ENCODE data around the gene IL17RA.
"Not testable (repeated sequence)": the region's sequence is repeated elsewhere in the genome, so short reads cannot be mapped to it uniquely, and the experiment has no call there.

- TF ChIP-seq TAF1 (conservative IDR thresholded peaks at IDR 0.05); EGR1 (IDR thresholded peaks at IDR 0.05; ENCODE audit: low read depth in 2 of 2); RAD21 (IDR thresholded peaks at IDR 0.05); GABPA (IDR thresholded peaks at IDR 0.05 in 1 of 2, conservative IDR thresholded peaks at IDR 0.05 in 1 of 2); SP1 (IDR thresholded peaks at IDR 0.05); HNF4A (conservative IDR thresholded peaks at IDR 0.05); ATF3 (IDR thresholded peaks at IDR 0.05): not testable (repeated sequence)
- TF ChIP-seq, protein P1, sequence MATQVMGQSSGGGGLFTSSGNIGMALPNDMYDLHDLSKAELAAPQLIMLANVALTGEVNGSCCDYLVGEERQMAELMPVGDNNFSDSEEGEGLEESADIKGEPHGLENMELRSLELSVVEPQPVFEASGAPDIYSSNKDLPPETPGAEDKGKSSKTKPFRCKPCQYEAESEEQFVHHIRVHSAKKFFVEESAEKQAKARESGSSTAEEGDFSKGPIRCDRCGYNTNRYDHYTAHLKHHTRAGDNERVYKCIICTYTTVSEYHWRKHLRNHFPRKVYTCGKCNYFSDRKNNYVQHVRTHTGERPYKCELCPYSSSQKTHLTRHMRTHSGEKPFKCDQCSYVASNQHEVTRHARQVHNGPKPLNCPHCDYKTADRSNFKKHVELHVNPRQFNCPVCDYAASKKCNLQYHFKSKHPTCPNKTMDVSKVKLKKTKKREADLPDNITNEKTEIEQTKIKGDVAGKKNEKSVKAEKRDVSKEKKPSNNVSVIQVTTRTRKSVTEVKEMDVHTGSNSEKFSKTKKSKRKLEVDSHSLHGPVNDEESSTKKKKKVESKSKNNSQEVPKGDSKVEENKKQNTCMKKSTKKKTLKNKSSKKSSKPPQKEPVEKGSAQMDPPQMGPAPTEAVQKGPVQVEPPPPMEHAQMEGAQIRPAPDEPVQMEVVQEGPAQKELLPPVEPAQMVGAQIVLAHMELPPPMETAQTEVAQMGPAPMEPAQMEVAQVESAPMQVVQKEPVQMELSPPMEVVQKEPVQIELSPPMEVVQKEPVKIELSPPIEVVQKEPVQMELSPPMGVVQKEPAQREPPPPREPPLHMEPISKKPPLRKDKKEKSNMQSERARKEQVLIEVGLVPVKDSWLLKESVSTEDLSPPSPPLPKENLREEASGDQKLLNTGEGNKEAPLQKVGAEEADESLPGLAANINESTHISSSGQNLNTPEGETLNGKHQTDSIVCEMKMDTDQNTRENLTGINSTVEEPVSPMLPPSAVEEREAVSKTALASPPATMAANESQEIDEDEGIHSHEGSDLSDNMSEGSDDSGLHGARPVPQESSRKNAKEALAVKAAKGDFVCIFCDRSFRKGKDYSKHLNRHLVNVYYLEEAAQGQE (IDR thresholded peaks at IDR 0.05): not testable (repeated sequence)
- TF ChIP-seq, protein P2, sequence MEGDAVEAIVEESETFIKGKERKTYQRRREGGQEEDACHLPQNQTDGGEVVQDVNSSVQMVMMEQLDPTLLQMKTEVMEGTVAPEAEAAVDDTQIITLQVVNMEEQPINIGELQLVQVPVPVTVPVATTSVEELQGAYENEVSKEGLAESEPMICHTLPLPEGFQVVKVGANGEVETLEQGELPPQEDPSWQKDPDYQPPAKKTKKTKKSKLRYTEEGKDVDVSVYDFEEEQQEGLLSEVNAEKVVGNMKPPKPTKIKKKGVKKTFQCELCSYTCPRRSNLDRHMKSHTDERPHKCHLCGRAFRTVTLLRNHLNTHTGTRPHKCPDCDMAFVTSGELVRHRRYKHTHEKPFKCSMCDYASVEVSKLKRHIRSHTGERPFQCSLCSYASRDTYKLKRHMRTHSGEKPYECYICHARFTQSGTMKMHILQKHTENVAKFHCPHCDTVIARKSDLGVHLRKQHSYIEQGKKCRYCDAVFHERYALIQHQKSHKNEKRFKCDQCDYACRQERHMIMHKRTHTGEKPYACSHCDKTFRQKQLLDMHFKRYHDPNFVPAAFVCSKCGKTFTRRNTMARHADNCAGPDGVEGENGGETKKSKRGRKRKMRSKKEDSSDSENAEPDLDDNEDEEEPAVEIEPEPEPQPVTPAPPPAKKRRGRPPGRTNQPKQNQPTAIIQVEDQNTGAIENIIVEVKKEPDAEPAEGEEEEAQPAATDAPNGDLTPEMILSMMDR (IDR thresholded peaks at IDR 0.05; ENCODE audit: low read depth, low read length, missing input control): not testable (repeated sequence)
- TF ChIP-seq, protein P3, sequence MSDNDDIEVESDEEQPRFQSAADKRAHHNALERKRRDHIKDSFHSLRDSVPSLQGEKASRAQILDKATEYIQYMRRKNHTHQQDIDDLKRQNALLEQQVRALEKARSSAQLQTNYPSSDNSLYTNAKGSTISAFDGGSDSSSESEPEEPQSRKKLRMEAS (IDR thresholded peaks at IDR 0.05): not testable (repeated sequence)
Measured at GRCh38 chr22:17147458-17147857, 62.7 kb downstream of the IL17RA start.
